ACC112 (cell line): ENCODE results near the gene PRSS8.
A peak's percentile ranks its signal among the peaks of the same experiment; 100 is the strongest.
"Not testable (repeated sequence)": the region's sequence is repeated elsewhere in the genome, so short reads cannot be mapped to it uniquely, and the experiment has no call there.

Experiments used
- H2AFZ ChIP-seq: fragments of 200-600 bp; sonication (generic); one replicate; pipeline ENCODE4 v1.6.0; 2017; ENCODE audit warnings: antibody characterized with exemption, low read length; ENCODE audit not compliant: unreplicated experiment
- H3K27ac ChIP-seq: fragments of 200-600 bp; sonication (generic); 2 replicates; pipeline ENCODE4 v1.5.1; 2014; ENCODE audit warnings: low read depth, mild to moderate bottlenecking, antibody characterized with exemption, low read length, moderate library complexity
- H3K27me3 ChIP-seq: fragments of 200-600 bp; sonication (generic); 2 replicates; pipeline ENCODE4 v1.6.1; 2014; ENCODE audit warnings: mild to moderate bottlenecking, antibody characterized with exemption, low read length, moderate library complexity, mixed read lengths; ENCODE audit not compliant: insufficient read depth
- H3K36me3 ChIP-seq: fragments of 200-600 bp; sonication (generic); 2 replicates; pipeline ENCODE4 v1.6.1; 2016; ENCODE audit warnings: mild to moderate bottlenecking, antibody characterized with exemption, low read length, moderate library complexity, mixed read lengths; ENCODE audit not compliant: insufficient read depth
- H3K4me1 ChIP-seq: fragments of 200-600 bp; sonication (generic); one replicate; pipeline ENCODE4 v1.6.1; 2016; ENCODE audit warnings: low read length, mixed read lengths; ENCODE audit not compliant: insufficient read depth, unreplicated experiment, control insufficient read depth
- H3K4me3 ChIP-seq: fragments of 200-600 bp; sonication (generic); 2 replicates; pipeline ENCODE4 v1.5.1; 2014; ENCODE audit warnings: mild to moderate bottlenecking, low read depth, low read length
- H3K79me2 ChIP-seq: fragments of 200-600 bp; sonication (generic); one replicate; pipeline ENCODE4 v1.6.0; 2016; ENCODE audit warnings: low read length; ENCODE audit not compliant: control insufficient read depth, unreplicated experiment, insufficient read depth

Gene PRSS8

DNA sequence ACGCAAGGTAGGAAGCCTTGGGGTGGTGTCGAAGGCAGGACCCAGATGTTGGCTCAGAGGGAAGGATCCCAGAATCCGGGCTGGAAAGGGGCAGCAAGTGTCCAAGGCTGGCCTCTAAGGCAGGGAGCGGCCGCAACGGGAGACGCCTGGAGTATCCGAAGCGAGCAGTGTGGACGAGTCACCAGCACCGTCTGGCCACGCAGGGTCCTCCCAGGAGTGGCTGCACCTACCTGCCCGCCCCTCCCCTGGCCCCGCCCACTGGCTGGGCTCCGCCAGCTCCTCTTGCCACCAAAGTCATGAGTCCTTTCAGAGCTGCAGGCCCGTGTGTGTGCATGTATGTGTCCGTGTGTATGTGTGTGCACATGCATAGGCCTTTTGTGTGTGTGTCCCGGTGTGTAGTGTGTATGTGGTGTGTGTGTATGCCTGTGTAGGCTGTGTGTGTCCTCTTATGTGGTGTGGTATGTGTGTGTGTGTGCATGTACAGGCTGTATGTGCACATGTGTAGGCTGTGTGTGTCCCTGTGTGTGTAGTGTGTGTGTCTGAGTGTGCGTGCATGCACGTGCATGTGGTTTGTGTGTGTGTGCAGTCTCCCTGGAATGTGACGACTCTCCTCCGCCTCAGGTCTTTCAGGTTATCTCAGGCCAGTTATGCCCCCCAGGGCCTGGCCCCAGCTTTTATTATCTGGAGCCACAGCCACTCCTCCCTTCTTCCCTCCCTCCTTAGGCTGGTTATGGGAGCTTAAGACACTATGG is at the start of gene PRSS8:
PRSS8 (minus strand) TSS at position 193 of the 752 bp plus-strand sequence. CDS start 229 bp downstream, outside the sequence.
- Histone ChIP-seq H2AFZ (no peak within 1 kb of the TSS), H3K27ac (no peak within 1 kb of the TSS), H3K36me3 (no peaks in the 10 kb centered on the region), H3K4me3 (no peak within 1 kb of the TSS), H3K4me1 (peaks cover 36% of the 10 kb centered on the region), H3K27me3 (no peaks in the 10 kb centered on the region), H3K79me2 (no peaks in the 10 kb centered on the region)

DNA sequence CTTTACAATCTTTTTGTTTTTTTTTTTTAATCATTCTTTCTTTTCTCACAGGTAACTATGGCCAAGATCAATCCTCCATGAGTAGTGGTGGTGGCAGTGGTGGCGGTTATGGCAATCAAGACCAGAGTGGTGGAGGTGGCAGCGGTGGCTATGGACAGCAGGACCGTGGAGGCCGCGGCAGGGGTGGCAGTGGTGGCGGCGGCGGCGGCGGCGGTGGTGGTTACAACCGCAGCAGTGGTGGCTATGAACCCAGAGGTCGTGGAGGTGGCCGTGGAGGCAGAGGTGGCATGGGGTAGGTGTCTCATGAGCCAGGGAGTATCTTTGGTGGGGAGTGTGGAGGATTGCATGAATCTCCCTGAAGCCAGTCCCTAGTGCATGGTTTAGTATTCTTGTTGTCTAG is 49.4 kb upstream of the PRSS8 start:
- no peak overlapping the region for H3K27ac ChIP-seq
- H3K4me1 ChIP-seq: peaks cover 29% of the 10 kb centered on the region
- H3K36me3 ChIP-seq: peaks cover 77% of the 10 kb centered on the region
- H3K79me2 ChIP-seq: peaks cover 98% of the 10 kb centered on the region
- no peaks in the 10 kb centered on the region for H3K27me3 ChIP-seq
- H3K4me3 ChIP-seq: no peak overlapping the region
- H2AFZ ChIP-seq: no peak overlapping the region

DNA sequence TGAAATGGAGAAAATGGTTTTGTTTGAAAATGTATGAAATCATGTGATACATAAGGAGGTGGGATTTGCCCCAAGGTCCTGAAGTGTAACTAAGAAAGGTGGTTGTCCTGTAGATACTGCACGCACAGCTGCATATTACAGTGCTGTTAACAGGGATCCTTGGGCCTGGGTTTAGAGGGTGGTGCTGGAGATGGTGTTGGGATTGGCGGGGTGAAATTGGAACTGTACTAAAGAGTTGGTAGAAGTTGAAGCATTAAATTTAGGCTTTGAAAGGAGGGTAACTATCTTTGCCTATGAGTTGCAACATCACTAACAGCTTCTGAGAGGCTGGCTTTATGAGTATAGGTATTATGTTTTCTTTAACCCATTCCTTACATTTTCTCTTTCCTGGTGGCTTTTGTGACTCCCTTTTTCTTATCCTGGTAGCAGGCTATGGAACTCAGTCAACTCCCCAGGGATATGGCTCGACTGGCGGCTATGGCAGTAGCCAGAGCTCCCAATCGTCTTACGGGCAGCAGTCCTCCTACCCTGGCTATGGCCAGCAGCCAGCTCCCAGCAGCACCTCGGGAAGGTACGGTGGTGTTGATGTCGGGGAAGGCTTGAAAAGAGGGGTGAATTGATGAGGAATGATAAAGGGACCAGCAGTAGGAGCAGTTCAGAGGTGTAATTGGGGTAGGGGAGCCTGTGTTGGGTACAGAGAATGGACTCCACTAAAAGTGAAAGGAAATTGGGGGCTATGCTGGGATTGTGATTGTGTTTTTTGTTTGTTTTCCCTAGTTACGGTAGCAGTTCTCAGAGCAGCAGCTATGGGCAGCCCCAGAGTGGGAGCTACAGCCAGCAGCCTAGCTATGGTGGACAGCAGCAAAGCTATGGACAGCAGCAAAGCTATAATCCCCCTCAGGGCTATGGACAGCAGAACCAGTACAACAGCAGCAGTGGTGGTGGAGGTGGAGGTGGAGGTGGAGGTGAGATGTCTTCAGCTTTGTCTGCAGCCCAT is 48.2 kb upstream of the PRSS8 start:
- H3K36me3 ChIP-seq: peaks cover 66% of the 10 kb centered on the region
- peaks cover 33% of the 10 kb centered on the region for H3K4me1 ChIP-seq
- H3K27ac ChIP-seq: peak overlapping the region; percentile 37; the same call in 1 of the 2 replicates
- peak overlapping the region; percentile 89 for H3K4me3 ChIP-seq
- peaks cover 92% of the 10 kb centered on the region for H3K79me2 ChIP-seq
- H2AFZ ChIP-seq: no peak overlapping the region
- no peaks in the 10 kb centered on the region for H3K27me3 ChIP-seq

GRCh38 chr16:31182391-31182790 is 46.9 kb upstream of the PRSS8 start:
- no peak overlapping the region for H3K27ac ChIP-seq
- H3K36me3 ChIP-seq: peaks cover 52% of the 10 kb centered on the region
- no peak overlapping the region for H2AFZ ChIP-seq
- H3K4me3 ChIP-seq: peak overlapping the region; percentile 89
- peaks cover 78% of the 10 kb centered on the region for H3K79me2 ChIP-seq
- H3K27me3 ChIP-seq: no peaks in the 10 kb centered on the region
- peaks cover 34% of the 10 kb centered on the region for H3K4me1 ChIP-seq

GRCh38 chr16:31181102-31181830 is 45.7 kb upstream of the PRSS8 start:
- Histone ChIP-seq H3K27ac (peak overlapping the region; percentile 86), H2AFZ (no peak overlapping the region), H3K79me2 (peaks cover 67% of the 10 kb centered on the region), H3K4me1 (peaks cover 34% of the 10 kb centered on the region), H3K36me3 (peaks cover 41% of the 10 kb centered on the region), H3K27me3 (no peaks in the 10 kb centered on the region), H3K4me3 (peak overlapping the region; percentile 89)

DNA sequence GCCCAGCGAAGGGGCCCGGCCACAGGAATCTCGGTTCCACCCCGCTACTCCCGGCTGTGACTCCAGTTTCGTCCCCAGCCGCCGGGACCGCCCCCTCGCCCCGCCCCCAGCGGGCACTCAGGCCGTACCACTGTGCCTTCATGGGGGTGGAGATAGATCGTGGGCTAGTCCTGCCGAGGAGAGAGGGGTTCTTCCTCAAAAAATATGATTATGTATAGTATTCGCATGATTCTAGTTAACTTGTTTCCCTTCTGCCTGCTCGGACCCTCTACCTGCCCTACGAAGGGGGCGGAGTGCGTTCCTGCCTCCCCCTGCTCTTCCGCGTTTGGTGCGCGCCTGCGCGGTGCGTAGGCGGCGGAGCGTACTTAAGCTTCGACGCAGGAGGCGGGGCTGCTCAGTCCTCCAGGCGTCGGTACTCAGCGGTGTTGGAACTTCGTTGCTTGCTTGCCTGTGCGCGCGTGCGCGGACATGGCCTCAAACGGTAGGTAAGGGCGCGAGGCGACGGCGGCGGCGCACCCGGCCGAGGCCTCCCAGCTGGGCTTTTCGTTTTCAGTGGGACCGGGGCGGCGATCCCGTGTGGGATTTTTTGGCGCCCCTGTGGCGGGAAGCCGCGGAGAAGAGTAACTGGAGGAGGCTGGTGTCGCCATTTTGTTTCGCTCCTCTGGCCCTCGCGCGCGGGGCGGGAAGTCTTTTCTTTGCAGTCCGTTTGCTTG is 44.4 kb upstream of the PRSS8 start, which contains the start of gene FUS:
FUS (plus strand) TSS at position 393 of the 713 bp plus-strand sequence; CDS start at position 469, 76 bp downstream.
- Histone ChIP-seq H3K4me3 (peak within 1 kb of the TSS; percentile 89), H3K4me1 (peaks cover 25% of the 10 kb centered on the region), H3K27me3 (no peaks in the 10 kb centered on the region), H3K27ac (peak within 1 kb of the TSS; percentile 86), H2AFZ (peak within 1 kb of the TSS; percentile 88), H3K36me3 (peaks cover 27% of the 10 kb centered on the region), H3K79me2 (peaks cover 54% of the 10 kb centered on the region)

DNA sequence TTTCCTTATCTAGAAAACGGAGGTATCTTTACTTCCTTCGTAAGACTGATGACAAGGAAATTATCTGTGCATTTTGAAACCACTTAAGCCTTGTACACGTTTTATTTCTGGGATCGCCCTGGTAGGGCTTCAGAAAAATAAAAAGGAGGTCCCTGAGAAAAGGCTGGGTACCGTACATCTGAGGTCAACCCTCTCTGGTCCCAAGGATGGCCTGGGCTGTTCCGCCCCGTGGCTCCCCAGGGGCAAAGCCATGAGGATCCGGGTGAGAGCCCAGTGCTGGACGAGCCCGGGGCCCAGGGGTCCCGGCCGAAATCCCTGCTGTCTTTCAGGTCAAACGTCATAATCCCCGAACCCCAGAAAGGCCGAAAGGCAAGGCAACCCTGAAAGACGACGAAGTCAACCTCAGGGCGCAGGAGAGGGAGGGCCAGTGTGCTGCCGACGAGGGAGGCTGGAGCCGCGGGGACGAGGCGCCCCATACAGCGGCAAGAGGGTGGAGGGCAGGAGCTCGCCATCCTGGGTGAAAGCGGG is 43.8 kb upstream of the PRSS8 start:
- H3K79me2 ChIP-seq: peaks cover 49% of the 10 kb centered on the region
- peak overlapping the region; percentile 86 for H3K27ac ChIP-seq

GRCh38 chr16:31177136-31177535 is 41.6 kb upstream of the PRSS8 start:
- Histone ChIP-seq H3K79me2 (peaks cover 27% of the 10 kb centered on the region), H3K4me1 (peaks cover 6% of the 10 kb centered on the region), H3K4me3 (no peak overlapping the region), H3K27me3 (no peaks in the 10 kb centered on the region), H3K36me3 (peaks cover 8% of the 10 kb centered on the region; the same call in 1 of the 2 replicates), H2AFZ (no peak overlapping the region), H3K27ac (no peak overlapping the region)

More for the DNA sequence above, 43.8 kb upstream of the PRSS8 start:
- peaks cover 24% of the 10 kb centered on the region for H3K4me1 ChIP-seq
- H2AFZ ChIP-seq: peak overlapping the region; percentile 88
- peak overlapping the region; percentile 89 for H3K4me3 ChIP-seq
- H3K36me3 ChIP-seq: peaks cover 24% of the 10 kb centered on the region
- no peaks in the 10 kb centered on the region for H3K27me3 ChIP-seq

GRCh38 chr16:31170048-31170447 is 34.5 kb upstream of the PRSS8 start:
- not testable (repeated sequence) for H3K4me1 ChIP-seq, H3K79me2 ChIP-seq, H3K4me3 ChIP-seq, H2AFZ ChIP-seq, H3K27me3 ChIP-seq, H3K36me3 ChIP-seq, H3K27ac ChIP-seq
